ENCODE measurements around the gene SCUBE1. TPM values are rescaled to one million over a fixed set of nuclear protein-coding genes. Genes with fewer than 3 reads are reported as not detected.

The SCUBE1 gene
- total RNA-seq, 1 donor from 2014 or later: 0.14 TPM

DNA sequence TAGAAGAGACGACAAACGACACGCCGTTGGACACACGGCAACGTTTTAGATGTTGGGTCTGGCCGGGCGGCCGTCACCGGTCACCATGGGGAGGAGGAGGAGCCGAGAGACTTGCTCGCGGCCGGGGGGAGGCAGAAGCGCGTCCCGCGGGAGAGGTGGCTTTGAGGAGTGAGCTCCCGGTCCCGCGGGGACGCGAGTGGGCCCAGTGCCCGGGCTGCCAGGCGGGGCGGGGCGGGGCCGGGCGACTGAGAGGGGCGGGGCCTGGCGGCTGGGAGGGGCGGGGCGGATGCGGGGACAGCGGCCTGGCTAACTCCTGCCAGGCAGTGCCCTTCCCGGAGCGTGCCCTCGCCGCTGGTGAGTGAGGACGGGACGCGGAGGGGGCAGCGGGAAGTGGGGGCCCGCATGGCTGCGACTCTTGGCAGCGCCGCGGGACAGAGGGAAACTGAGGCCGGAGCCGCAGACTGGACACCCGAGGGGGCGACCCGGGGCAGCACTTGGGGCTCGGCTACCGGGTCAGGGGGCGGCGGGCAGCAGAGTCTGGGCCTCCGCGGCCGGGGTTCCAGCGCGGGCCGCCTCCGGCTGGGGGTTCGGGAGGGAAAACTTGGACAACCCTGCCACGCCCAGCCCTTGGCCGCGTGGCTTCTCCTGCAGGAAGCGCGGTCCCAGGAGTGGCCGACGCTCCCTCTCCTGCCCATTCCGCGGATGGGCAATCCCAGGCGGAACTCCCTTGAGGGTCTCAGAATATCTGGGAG is 191.7 kb downstream of the SCUBE1 start, which contains the start of gene TSPO:
Gene TSPO, plus strand, starts transcription at position 309 of the 752 bp plus-strand sequence. CDS start 7,680 bp downstream, outside the sequence.
- intact Hi-C loops (cut with micrococcal nuclease): no loop called here
- Histone ChIP-seq H3K27ac (replicated peaks) (peak within 1 kb of the TSS; percentile 89), H3K27me3 (ENCODE audit: low read depth) (no peaks in the 10 kb centered on the region), H3K4me1 (peaks cover 31% of the 10 kb centered on the region), H3K36me3 (no peaks in the 10 kb centered on the region), H3K4me3 (peak within 1 kb of the TSS; percentile 84), H3K9me3 (replicated peaks) (no peaks in the 10 kb centered on the region)
- TF ChIP-seq, protein P1, sequence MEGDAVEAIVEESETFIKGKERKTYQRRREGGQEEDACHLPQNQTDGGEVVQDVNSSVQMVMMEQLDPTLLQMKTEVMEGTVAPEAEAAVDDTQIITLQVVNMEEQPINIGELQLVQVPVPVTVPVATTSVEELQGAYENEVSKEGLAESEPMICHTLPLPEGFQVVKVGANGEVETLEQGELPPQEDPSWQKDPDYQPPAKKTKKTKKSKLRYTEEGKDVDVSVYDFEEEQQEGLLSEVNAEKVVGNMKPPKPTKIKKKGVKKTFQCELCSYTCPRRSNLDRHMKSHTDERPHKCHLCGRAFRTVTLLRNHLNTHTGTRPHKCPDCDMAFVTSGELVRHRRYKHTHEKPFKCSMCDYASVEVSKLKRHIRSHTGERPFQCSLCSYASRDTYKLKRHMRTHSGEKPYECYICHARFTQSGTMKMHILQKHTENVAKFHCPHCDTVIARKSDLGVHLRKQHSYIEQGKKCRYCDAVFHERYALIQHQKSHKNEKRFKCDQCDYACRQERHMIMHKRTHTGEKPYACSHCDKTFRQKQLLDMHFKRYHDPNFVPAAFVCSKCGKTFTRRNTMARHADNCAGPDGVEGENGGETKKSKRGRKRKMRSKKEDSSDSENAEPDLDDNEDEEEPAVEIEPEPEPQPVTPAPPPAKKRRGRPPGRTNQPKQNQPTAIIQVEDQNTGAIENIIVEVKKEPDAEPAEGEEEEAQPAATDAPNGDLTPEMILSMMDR (IDR thresholded peaks at IDR 0.05; ENCODE audit: borderline replicate concordance): no peak
- peak; percentile 85 for DNase-seq

DNA sequence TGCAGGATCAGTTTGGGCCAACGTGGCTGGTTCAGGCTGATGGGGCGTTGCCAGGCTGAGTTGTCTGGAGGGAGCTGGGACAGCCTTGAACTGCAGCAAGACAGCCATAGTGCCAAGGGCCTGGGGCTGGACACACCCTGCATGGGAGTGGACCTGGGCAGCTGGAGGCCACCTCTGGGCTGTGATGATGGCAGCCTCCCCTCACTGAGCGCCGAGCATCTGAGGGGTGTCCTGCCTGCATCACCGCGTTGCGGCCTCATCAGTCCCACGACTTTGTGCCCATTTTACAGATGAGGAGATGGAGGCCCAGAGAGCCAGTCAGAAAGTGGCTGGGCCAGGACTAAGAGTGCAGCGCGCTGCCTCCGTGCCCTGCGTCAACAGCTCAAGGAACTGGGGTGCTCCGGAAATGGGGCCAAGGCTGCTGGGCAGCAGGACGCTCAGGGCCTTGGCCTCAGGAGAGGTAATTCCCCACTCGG is 192.4 kb downstream of the SCUBE1 start:
- Histone ChIP-seq H3K4me1 (peaks cover 31% of the 10 kb centered on the region), H3K27ac (replicated peaks) (peak overlapping the region; percentile 89), H3K36me3 (no peaks in the 10 kb centered on the region), H3K27me3 (ENCODE audit: low read depth) (no peaks in the 10 kb centered on the region), H3K9me3 (replicated peaks) (no peaks in the 10 kb centered on the region), H3K4me3 (peak overlapping the region; percentile 84)
- intact Hi-C loops (cut with micrococcal nuclease): no loop called here
- TF ChIP-seq, protein P1 (IDR thresholded peaks at IDR 0.05; ENCODE audit: borderline replicate concordance): no peak
- no peak for DNase-seq

- Histone ChIP-seq H3K27ac (replicated peaks) (no peak overlapping the region), H3K36me3 (no peaks in the 10 kb centered on the region), H3K9me3 (replicated peaks) (no peaks in the 10 kb centered on the region), H3K4me3 (no peak overlapping the region), H3K27me3 (ENCODE audit: low read depth) (no peaks in the 10 kb centered on the region), H3K4me1 (peaks cover 26% of the 10 kb centered on the region)
- DNase-seq: no peak
- TF ChIP-seq, protein P1 (IDR thresholded peaks at IDR 0.05; ENCODE audit: borderline replicate concordance): no peak
- intact Hi-C loops (cut with micrococcal nuclease): no loop called here
Measured at GRCh38 chr22:43148581-43148980, 194.6 kb downstream of the SCUBE1 start.

DNA sequence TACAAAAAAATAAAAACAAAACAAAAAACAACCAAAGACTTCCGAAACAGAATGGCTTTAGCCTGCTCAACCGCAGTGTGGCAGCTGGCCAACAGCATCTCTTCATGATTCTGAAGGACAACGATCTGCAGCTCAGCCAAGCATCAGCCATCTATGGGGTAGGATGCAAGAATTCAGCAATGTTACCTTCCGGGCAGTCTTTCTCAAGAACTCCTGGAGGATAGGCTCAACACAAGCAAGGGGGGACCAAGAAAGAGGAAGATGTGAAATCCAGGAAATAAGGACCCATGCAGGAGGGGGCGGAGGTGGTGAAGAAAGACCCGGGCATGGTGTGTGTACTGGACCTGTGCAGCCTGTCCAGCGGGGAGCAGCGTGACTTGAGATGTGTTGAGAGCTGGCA is 195.4 kb downstream of the SCUBE1 start:
- Histone ChIP-seq H3K27ac (replicated peaks) (peak overlapping the region; percentile 36), H3K4me1 (peaks cover 29% of the 10 kb centered on the region), H3K27me3 (ENCODE audit: low read depth) (no peaks in the 10 kb centered on the region), H3K36me3 (no peaks in the 10 kb centered on the region), H3K4me3 (no peak overlapping the region), H3K9me3 (replicated peaks) (no peaks in the 10 kb centered on the region)
- no peak for DNase-seq
- intact Hi-C loops (cut with micrococcal nuclease): no loop called here
- TF ChIP-seq, protein P1 (IDR thresholded peaks at IDR 0.05; ENCODE audit: borderline replicate concordance): no peak

Other genes starting within 250 kb of the SCUBE1 start
- gene BIK, start 232.6 kb downstream of the SCUBE1 start, total RNA-seq: 0.41 TPM
- 16.4 TPM for gene MCAT, start 200.0 kb downstream of the SCUBE1 start, total RNA-seq
- 128 TPM for gene TSPO, start 191.8 kb downstream of the SCUBE1 start, total RNA-seq
- gene TTLL12, start 156.2 kb downstream of the SCUBE1 start, total RNA-seq: 12.6 TPM
- not detected for gene MPPED1, start 68.6 kb upstream of the SCUBE1 start, total RNA-seq